ENCODE measurements around the gene STOX2. TPM values are rescaled to one million over a fixed set of nuclear protein-coding genes. Genes with fewer than 3 reads are reported as not detected.
"Not testable (repeated sequence)": the region's sequence is repeated elsewhere in the genome, so short reads cannot be mapped to it uniquely, and the experiment has no call there.

STOX2 gene
- total RNA-seq, 2 experiments from 2014 or later: not detected

GRCh38 chr4:183924362-183925044 lies 19.4 kb downstream of the STOX2 start:
- Mint-ChIP-seq H3K4me1 (ENCODE audit: low read depth) (no peaks in the 10 kb centered on the region), H3K9me3 (ENCODE audit: insufficient read depth) (no peaks in the 10 kb centered on the region), H3K27me3 (ENCODE audit: low read depth) (peaks cover 12% of the 10 kb centered on the region), H3K36me3 (ENCODE audit: low read depth) (no peaks in the 10 kb centered on the region), H3K4me3 (no peak overlapping the region), H3K27ac (no peak overlapping the region)
- ATAC-seq (no peak), DNase-seq (no peak)
- ChIA-PET POLR2A (no interaction called here), CTCF (no interaction called here)

DNA sequence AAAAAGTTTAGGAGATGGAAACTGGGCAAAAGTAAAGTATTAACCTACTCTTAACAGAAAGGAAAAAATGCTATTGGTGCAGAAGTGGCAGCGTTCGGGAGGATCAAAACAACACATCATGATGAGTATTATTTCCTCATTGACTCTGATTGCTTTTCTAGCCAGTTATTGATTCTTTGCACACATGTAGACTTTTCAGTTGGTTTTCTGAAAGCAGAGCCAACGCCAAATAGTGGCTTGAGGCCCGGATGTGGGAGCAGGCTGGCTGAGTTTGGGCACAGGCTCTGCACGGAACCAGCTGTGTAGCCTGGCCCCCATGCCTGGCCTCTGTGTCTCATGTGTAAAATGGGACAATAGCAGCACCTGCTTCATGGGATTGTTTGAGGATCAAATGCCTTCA lies 21.8 kb downstream of the STOX2 start:
- POLR2A ChIA-PET: no interaction called here

GRCh38 chr4:183932576-183932975 lies 27.5 kb downstream of the STOX2 start:
- ATAC-seq (no peak), DNase-seq (no peak)
- no peaks in the 10 kb centered on the region for H3K9me3 Mint-ChIP-seq (ENCODE audit: insufficient read depth)
- H3K36me3 Mint-ChIP-seq (ENCODE audit: low read depth): no peaks in the 10 kb centered on the region
- H3K27ac Mint-ChIP-seq: no peak overlapping the region
- H3K4me1 Mint-ChIP-seq (ENCODE audit: low read depth): no peaks in the 10 kb centered on the region
- H3K4me3 Mint-ChIP-seq: no peak overlapping the region
- CTCF ChIA-PET: interaction anchor here (0.7 kb wide), 1 partner anchor 969 kb away, joined by 3 read pairs; no protein-coding TSS in a partner anchor
- POLR2A ChIA-PET: no interaction called here
- H3K27me3 Mint-ChIP-seq (ENCODE audit: low read depth): no peaks in the 10 kb centered on the region

More for the DNA sequence above, 21.8 kb downstream of the STOX2 start:
- CTCF ChIA-PET: no interaction called here
- H3K27me3 Mint-ChIP-seq (ENCODE audit: low read depth): peaks cover 6% of the 10 kb centered on the region
- no peaks in the 10 kb centered on the region for H3K9me3 Mint-ChIP-seq (ENCODE audit: insufficient read depth)
- H3K36me3 Mint-ChIP-seq (ENCODE audit: low read depth): no peaks in the 10 kb centered on the region
- ATAC-seq (no peak), DNase-seq (no peak)
- no peaks in the 10 kb centered on the region for H3K4me1 Mint-ChIP-seq (ENCODE audit: low read depth)
- H3K4me3 Mint-ChIP-seq: no peak overlapping the region
- no peak overlapping the region for H3K27ac Mint-ChIP-seq

GRCh38 chr4:183934761-183935160 lies 29.7 kb downstream of the STOX2 start:
- DNase-seq: no peak
- POLR2A ChIA-PET: no interaction called here
- Mint-ChIP-seq H3K4me1 (ENCODE audit: low read depth) (no peaks in the 10 kb centered on the region), H3K27me3 (ENCODE audit: low read depth) (no peaks in the 10 kb centered on the region), H3K4me3 (no peak overlapping the region), H3K36me3 (ENCODE audit: low read depth) (no peaks in the 10 kb centered on the region), H3K9me3 (ENCODE audit: insufficient read depth) (no peaks in the 10 kb centered on the region), H3K27ac (no peak overlapping the region)
- CTCF ChIA-PET: no interaction called here
- ATAC-seq: no peak

- Mint-ChIP-seq H3K4me3 (no peak overlapping the region), H3K36me3 (ENCODE audit: low read depth) (no peaks in the 10 kb centered on the region), H3K4me1 (ENCODE audit: low read depth) (no peaks in the 10 kb centered on the region), H3K27me3 (ENCODE audit: low read depth) (no peaks in the 10 kb centered on the region), H3K27ac (no peak overlapping the region), H3K9me3 (ENCODE audit: insufficient read depth) (no peaks in the 10 kb centered on the region)
- ChIA-PET POLR2A (no interaction called here), CTCF (no interaction called here)
- no peak for DNase-seq
- no peak for ATAC-seq
Observed at GRCh38 chr4:183935355-183936005, 30.4 kb downstream of the STOX2 start.

- Mint-ChIP-seq H3K4me3 (no peak overlapping the region), H3K27ac (no peak overlapping the region), H3K9me3 (ENCODE audit: insufficient read depth) (no peaks in the 10 kb centered on the region), H3K36me3 (ENCODE audit: low read depth) (no peaks in the 10 kb centered on the region), H3K27me3 (ENCODE audit: low read depth) (no peaks in the 10 kb centered on the region), H3K4me1 (ENCODE audit: low read depth) (no peaks in the 10 kb centered on the region)
- ATAC-seq (no peak), DNase-seq (no peak)
- POLR2A ChIA-PET: no interaction called here
- CTCF ChIA-PET: no interaction called here
Observed at GRCh38 chr4:183936047-183936446, 30.9 kb downstream of the STOX2 start.

DNA sequence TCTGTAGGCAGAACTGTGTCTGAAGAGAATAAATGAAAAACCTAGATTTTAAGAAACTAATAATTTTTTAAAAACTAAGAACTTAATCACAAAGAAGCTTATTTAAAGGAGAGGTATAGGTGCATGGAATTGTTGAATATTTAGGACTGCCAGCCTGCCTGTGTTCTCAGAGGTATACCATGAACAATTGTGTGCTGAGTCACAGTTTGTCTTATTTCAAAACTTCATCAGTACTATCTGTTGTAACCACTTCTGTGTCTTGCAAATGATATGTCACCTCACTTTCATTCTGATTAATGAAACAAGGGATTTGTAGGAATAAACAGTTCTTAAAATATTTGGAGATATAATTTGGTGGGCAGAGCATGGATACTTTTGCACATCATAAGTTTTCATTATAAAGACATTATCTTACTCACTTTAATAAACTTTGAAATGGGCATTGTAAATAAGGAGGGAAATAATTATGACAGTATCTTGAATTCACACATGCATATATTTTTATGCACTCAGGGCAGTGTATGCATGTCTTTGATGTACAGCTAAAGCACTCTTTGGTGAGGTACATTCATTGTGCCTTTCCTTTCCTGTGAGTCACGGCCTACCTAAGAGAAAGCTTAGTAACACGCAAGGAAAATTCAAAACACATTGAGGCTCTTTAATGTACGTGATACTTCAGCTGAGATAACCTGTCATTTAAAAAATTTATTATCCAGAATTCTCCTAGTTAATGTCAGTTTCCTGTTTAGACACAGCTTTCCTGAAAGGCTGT lies 31.7 kb downstream of the STOX2 start:
- POLR2A ChIA-PET: no interaction called here
- CTCF ChIA-PET: no interaction called here
- H3K4me3 Mint-ChIP-seq: no peak overlapping the region

GRCh38 chr4:183940864-183941263 lies 35.8 kb downstream of the STOX2 start:
- H3K36me3 Mint-ChIP-seq (ENCODE audit: low read depth): no peaks in the 10 kb centered on the region
- ChIA-PET POLR2A (no interaction called here), CTCF (no interaction called here)
- no peak for ATAC-seq
- no peaks in the 10 kb centered on the region for H3K4me1 Mint-ChIP-seq (ENCODE audit: low read depth)
- H3K27ac Mint-ChIP-seq: no peak overlapping the region
- DNase-seq: no peak
- H3K4me3 Mint-ChIP-seq: no peak overlapping the region
- peaks cover 2% of the 10 kb centered on the region for H3K27me3 Mint-ChIP-seq (ENCODE audit: low read depth)
- no peaks in the 10 kb centered on the region for H3K9me3 Mint-ChIP-seq (ENCODE audit: insufficient read depth)

More for the DNA sequence above, 31.7 kb downstream of the STOX2 start:
- no peaks in the 10 kb centered on the region for H3K4me1 Mint-ChIP-seq (ENCODE audit: low read depth)
- H3K27ac Mint-ChIP-seq: no peak overlapping the region
- DNase-seq (no peak), ATAC-seq (no peak)
- no peaks in the 10 kb centered on the region for H3K36me3 Mint-ChIP-seq (ENCODE audit: low read depth)
- no peaks in the 10 kb centered on the region for H3K27me3 Mint-ChIP-seq (ENCODE audit: low read depth)
- H3K9me3 Mint-ChIP-seq (ENCODE audit: insufficient read depth): no peaks in the 10 kb centered on the region

GRCh38 chr4:183941964-183942363 lies 36.9 kb downstream of the STOX2 start:
- no peak overlapping the region for H3K4me3 Mint-ChIP-seq
- H3K4me1 Mint-ChIP-seq (ENCODE audit: low read depth): no peaks in the 10 kb centered on the region
- no peaks in the 10 kb centered on the region for H3K36me3 Mint-ChIP-seq (ENCODE audit: low read depth)
- DNase-seq (no peak), ATAC-seq (no peak)
- POLR2A ChIA-PET: interaction anchor here (0.7 kb wide), 1 partner anchor 25 kb away, joined by 3 read pairs; no protein-coding TSS in a partner anchor
- CTCF ChIA-PET: interaction anchor here (0.8 to 1.0 kb wide), 2 partner anchors 159 to 1657 kb away, joined by 3 to 5 read pairs; no protein-coding TSS in a partner anchor
- H3K27me3 Mint-ChIP-seq (ENCODE audit: low read depth): peaks cover 2% of the 10 kb centered on the region
- H3K27ac Mint-ChIP-seq: no peak overlapping the region
- no peaks in the 10 kb centered on the region for H3K9me3 Mint-ChIP-seq (ENCODE audit: insufficient read depth)

- DNase-seq (no peak), ATAC-seq (no peak)
- H3K27ac Mint-ChIP-seq: no peak overlapping the region
- H3K36me3 Mint-ChIP-seq (ENCODE audit: low read depth): no peaks in the 10 kb centered on the region
- CTCF ChIA-PET: no interaction called here
- H3K4me1 Mint-ChIP-seq (ENCODE audit: low read depth): no peaks in the 10 kb centered on the region
- H3K4me3 Mint-ChIP-seq: no peak overlapping the region
- H3K9me3 Mint-ChIP-seq (ENCODE audit: insufficient read depth): no peaks in the 10 kb centered on the region
- H3K27me3 Mint-ChIP-seq (ENCODE audit: low read depth): peaks cover 2% of the 10 kb centered on the region
- POLR2A ChIA-PET: no interaction called here
Observed at GRCh38 chr4:183945741-183946140, 40.6 kb downstream of the STOX2 start.

- POLR2A ChIA-PET: no interaction called here
- Mint-ChIP-seq H3K4me3 (no peak overlapping the region), H3K27ac (no peak overlapping the region), H3K4me1 (ENCODE audit: low read depth) (no peaks in the 10 kb centered on the region), H3K9me3 (ENCODE audit: insufficient read depth) (no peaks in the 10 kb centered on the region), H3K27me3 (ENCODE audit: low read depth) (no peaks in the 10 kb centered on the region), H3K36me3 (ENCODE audit: low read depth) (no peaks in the 10 kb centered on the region)
- ATAC-seq: no peak
- CTCF ChIA-PET: no interaction called here
- DNase-seq: no peak
Observed at GRCh38 chr4:183950536-183950935, 45.4 kb downstream of the STOX2 start.

GRCh38 chr4:183952652-183953051 lies 47.5 kb downstream of the STOX2 start:
- ATAC-seq; H3K4me1 Mint-ChIP-seq (ENCODE audit: low read depth); DNase-seq; POLR2A ChIA-PET; H3K9me3 Mint-ChIP-seq (ENCODE audit: insufficient read depth); H3K27ac Mint-ChIP-seq; H3K27me3 Mint-ChIP-seq (ENCODE audit: low read depth); CTCF ChIA-PET; H3K4me3 Mint-ChIP-seq; H3K36me3 Mint-ChIP-seq (ENCODE audit: low read depth): not testable (repeated sequence)
